ENCODE results near the gene ISY1. TPM values are rescaled to one million over a fixed set of nuclear protein-coding genes. Genes with fewer than 3 reads are reported as not detected.

Gene ISY1
- total and polyA plus RNA-seq, 2 of the 4 experiments (the other 2 are of a cell fraction): 28.5 to 31.5 TPM

DNA sequence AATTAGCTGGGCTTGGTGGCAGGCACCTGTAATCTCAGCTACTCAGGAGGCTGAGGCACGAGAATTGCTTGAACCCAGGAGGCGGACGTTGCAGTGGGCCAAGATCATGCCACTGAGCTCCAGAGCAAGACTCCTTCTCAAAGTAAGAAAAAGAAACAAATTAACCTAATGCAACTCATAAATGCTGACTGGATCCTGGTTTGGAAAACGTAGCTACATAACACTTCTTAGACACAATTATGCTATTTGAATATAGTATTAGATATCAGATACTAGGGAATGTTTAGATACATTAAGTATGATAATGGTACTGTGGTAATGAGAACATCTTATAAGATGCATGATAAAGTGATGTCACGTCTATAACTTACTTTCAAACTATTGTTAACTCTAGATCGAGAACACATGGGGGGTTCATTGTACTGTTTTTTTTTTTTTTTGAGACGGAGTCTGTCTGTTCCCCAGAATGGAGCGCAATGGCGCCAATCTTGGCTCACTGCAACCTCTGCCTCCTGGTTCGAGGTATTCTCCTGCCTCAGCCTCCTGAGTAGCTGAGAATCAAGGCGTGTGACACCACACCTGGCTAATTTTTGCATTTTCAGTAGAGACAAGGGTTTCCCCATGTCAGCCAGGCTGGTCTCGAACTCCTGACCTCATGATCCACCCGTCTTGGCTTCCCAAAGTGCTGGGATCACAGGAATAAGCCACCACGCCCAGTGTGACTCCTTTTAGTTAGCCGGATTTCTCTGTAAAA is 5.9 kb upstream of the ISY1 start:
- H2BK20ac ChIP-seq (ENCODE audit: low read depth, low read length): no peak overlapping the region
- 96% methylated on average over 3 of the region's 15 CpGs; no CpG with 5 or more reads in 1 of the 2 experiments for WGBS, 2 experiments (ENCODE audit: extremely low coverage in 2 of 2, insufficient read length in 1 of 2)

More for the DNA sequence above, 5.9 kb upstream of the ISY1 start:
- Histone ChIP-seq H2BK120ac (ENCODE audit: low read depth, low read length) (no peak overlapping the region), H3K18ac (ENCODE audit: low read depth, low read length) (no peak overlapping the region), H3K23ac (ENCODE audit: low read depth, low read length) (no peak overlapping the region), H4K91ac (ENCODE audit: insufficient read depth, low read depth, low read length) (no peak overlapping the region), H2BK5ac (ENCODE audit: low read depth, low read length, poor library complexity, severe bottlenecking) (no peak overlapping the region), H3K27ac (ENCODE audit: insufficient read depth, low read length) (no peak overlapping the region), H3K9me1 (ENCODE audit: insufficient read depth, low read length) (0 out of 2 replicates have a peak, but pooled peaks cover 4% of the 10 kb centered on the region), H3K9me3 (ENCODE audit: control insufficient read depth, insufficient read depth, low read length) (no peaks in the 10 kb centered on the region), H4K5ac (ENCODE audit: low read depth, low read length) (no peak overlapping the region), H4K8ac (ENCODE audit: low read depth in 2 of 2, low read length in 2 of 2) (no peak overlapping the region), H3K4me3 (ENCODE audit: insufficient read depth, low read depth, low read length) (no peak overlapping the region), H3K36me3 (ENCODE audit: control insufficient read depth, insufficient read depth, low read length) (peaks cover 37% of the 10 kb centered on the region), H4K20me1 (ENCODE audit: insufficient read depth, low read length) (peaks cover 20% of the 10 kb centered on the region), H2AFZ (replicated peaks; ENCODE audit: low read length, poor library complexity) (no peak overlapping the region), H2AK5ac (ENCODE audit: low read depth, low read length) (no peak overlapping the region), H3K9ac (ENCODE audit: low read depth, low read length) (no peak overlapping the region), H3K56ac (ENCODE audit: extremely low read depth, insufficient read depth, low read length) (no peak overlapping the region), H3K79me1 (ENCODE audit: low read depth in 1 of 2, low read length in 2 of 2) (peaks cover 21 to 39% of the 10 kb centered on the region in 2 experiments), H2BK15ac (ENCODE audit: low read depth, low read length) (no peak overlapping the region), H3K4me1 (ENCODE audit: control insufficient read depth, insufficient read depth, low read length) (peaks cover 2% of the 10 kb centered on the region), H3K4me2 (ENCODE audit: low read depth, low read length) (no peak overlapping the region), H3K27me3 (ENCODE audit: control insufficient read depth, insufficient read depth, low read length) (no peaks in the 10 kb centered on the region), H3K4ac (ENCODE audit: low read depth, low read length) (no peak overlapping the region), H3K14ac (replicated peaks; ENCODE audit: low read depth, low read length) (no peak overlapping the region), H2AK9ac (replicated peaks; ENCODE audit: low read depth, low read length, poor library complexity) (no peak overlapping the region)
- POLR2A ChIA-PET (ENCODE audit: unreplicated experiment): no interaction called here
- in situ Hi-C loops (cut with MboI; ENCODE audit: low sequenced_read_pairs): no loop called here
- BruUV-seq (replicated peaks): no TSS peak
- intact Hi-C loops (cut with micrococcal nuclease): no loop called here
- ATAC-seq (ENCODE audit: low read depth): no peak
- dilution Hi-C loops (cut with HindIII; ENCODE audit: low sequenced_read_pairs, unreplicated experiment): no loop called here
- no peak for DNase-seq
- CTCF ChIA-PET: interaction anchor here (1.9 kb wide), 1 partner anchor 79 kb away, joined by 7 read pairs; no protein-coding TSS in a partner anchor
- no peak for TF ChIP-seq RAD21 (IDR thresholded peaks at IDR 0.05; ENCODE audit: low read length)
- TF ChIP-seq, protein P1, sequence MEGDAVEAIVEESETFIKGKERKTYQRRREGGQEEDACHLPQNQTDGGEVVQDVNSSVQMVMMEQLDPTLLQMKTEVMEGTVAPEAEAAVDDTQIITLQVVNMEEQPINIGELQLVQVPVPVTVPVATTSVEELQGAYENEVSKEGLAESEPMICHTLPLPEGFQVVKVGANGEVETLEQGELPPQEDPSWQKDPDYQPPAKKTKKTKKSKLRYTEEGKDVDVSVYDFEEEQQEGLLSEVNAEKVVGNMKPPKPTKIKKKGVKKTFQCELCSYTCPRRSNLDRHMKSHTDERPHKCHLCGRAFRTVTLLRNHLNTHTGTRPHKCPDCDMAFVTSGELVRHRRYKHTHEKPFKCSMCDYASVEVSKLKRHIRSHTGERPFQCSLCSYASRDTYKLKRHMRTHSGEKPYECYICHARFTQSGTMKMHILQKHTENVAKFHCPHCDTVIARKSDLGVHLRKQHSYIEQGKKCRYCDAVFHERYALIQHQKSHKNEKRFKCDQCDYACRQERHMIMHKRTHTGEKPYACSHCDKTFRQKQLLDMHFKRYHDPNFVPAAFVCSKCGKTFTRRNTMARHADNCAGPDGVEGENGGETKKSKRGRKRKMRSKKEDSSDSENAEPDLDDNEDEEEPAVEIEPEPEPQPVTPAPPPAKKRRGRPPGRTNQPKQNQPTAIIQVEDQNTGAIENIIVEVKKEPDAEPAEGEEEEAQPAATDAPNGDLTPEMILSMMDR (conservative IDR thresholded peaks at IDR 0.05; ENCODE audit: low read depth, low read length): no peak
- TF ChIP-seq MAZ (IDR thresholded peaks at IDR 0.05; ENCODE audit: borderline replicate concordance, low read depth, low read length): no peak
- no peak for TF ChIP-seq CHD1 (IDR thresholded peaks at IDR 0.05; ENCODE audit: low read depth, low read length)
- TF ChIP-seq FOS (IDR thresholded peaks at IDR 0.05; ENCODE audit: low read depth, low read length): no peak
- no peak for TF ChIP-seq MAFK (IDR thresholded peaks at IDR 0.05; ENCODE audit: low read depth, low read length)
- TF ChIP-seq, protein P2, sequence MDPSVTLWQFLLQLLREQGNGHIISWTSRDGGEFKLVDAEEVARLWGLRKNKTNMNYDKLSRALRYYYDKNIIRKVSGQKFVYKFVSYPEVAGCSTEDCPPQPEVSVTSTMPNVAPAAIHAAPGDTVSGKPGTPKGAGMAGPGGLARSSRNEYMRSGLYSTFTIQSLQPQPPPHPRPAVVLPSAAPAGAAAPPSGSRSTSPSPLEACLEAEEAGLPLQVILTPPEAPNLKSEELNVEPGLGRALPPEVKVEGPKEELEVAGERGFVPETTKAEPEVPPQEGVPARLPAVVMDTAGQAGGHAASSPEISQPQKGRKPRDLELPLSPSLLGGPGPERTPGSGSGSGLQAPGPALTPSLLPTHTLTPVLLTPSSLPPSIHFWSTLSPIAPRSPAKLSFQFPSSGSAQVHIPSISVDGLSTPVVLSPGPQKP (IDR thresholded peaks at IDR 0.05; ENCODE audit: borderline replicate concordance, low read depth, low read length): no peak
- no peak for TF ChIP-seq MXI1 (IDR thresholded peaks at IDR 0.05; ENCODE audit: borderline replicate concordance, low read depth, low read length)
- no peak for TF ChIP-seq CEBPB (IDR thresholded peaks at IDR 0.05; ENCODE audit: low read depth, low read length)
- TF ChIP-seq RFX5 (IDR thresholded peaks at IDR 0.05; ENCODE audit: low read depth, low read length): no peak
- TF ChIP-seq BHLHE40 (IDR thresholded peaks at IDR 0.05; ENCODE audit: low read depth, low read length): no peak
- TF ChIP-seq SMC3 (IDR thresholded peaks at IDR 0.05; ENCODE audit: low read depth, low read length): no peak
- no peak for TF ChIP-seq POLR2A (IDR thresholded peaks at IDR 0.05; ENCODE audit: low read depth, low read length)
- TF ChIP-seq, protein P3, sequence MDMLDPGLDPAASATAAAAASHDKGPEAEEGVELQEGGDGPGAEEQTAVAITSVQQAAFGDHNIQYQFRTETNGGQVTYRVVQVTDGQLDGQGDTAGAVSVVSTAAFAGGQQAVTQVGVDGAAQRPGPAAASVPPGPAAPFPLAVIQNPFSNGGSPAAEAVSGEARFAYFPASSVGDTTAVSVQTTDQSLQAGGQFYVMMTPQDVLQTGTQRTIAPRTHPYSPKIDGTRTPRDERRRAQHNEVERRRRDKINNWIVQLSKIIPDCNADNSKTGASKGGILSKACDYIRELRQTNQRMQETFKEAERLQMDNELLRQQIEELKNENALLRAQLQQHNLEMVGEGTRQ (IDR thresholded peaks at IDR 0.05; ENCODE audit: low read depth, low read length): no peak
- TF ChIP-seq RCOR1 (IDR thresholded peaks at IDR 0.05; ENCODE audit: insufficient replicate concordance, low read length): no peak
- TF ChIP-seq NFE2L2 (IDR thresholded peaks at IDR 0.05; ENCODE audit: low read depth, low read length): no peak
